ENCODE measurements around the gene IL10RA.

IL10RA gene

GRCh38 chr11:117996058-117996457 lies 9.9 kb downstream of the IL10RA start:
- Histone ChIP-seq H3K36me3 (ENCODE audit: control insufficient read depth, low read depth, low read length) (no peaks in the 10 kb centered on the region), H3K27ac (ENCODE audit: low read length) (no peak overlapping the region), H3K27me3 (ENCODE audit: control insufficient read depth, insufficient read depth, low read length) (no peaks in the 10 kb centered on the region), H3K4me3 (ENCODE audit: low read length) (no peak overlapping the region), H3K9ac (ENCODE audit: low read length) (no peak overlapping the region), H3K4me1 (ENCODE audit: control insufficient read depth, low read depth, low read length) (no peaks in the 10 kb centered on the region), H3K9me3 (ENCODE audit: control insufficient read depth, low read depth, low read length) (no peaks in the 10 kb centered on the region)

- Histone ChIP-seq H3K4me3 (ENCODE audit: low read length) (no peak overlapping the region), H3K36me3 (ENCODE audit: control insufficient read depth, low read depth, low read length) (no peaks in the 10 kb centered on the region), H3K4me1 (ENCODE audit: control insufficient read depth, low read depth, low read length) (no peaks in the 10 kb centered on the region), H3K9me3 (ENCODE audit: control insufficient read depth, low read depth, low read length) (no peaks in the 10 kb centered on the region), H3K27me3 (ENCODE audit: control insufficient read depth, insufficient read depth, low read length) (no peaks in the 10 kb centered on the region), H3K9ac (ENCODE audit: low read length) (no peak overlapping the region), H3K27ac (ENCODE audit: low read length) (no peak overlapping the region)
These were observed 11.2 kb downstream of the IL10RA start for GRCh38 chr11:117997406-117997805.

- no peaks in the 10 kb centered on the region for H3K9me3 ChIP-seq (ENCODE audit: control insufficient read depth, low read depth, low read length)
- no peak overlapping the region for H3K27ac ChIP-seq (ENCODE audit: low read length)
- H3K27me3 ChIP-seq (ENCODE audit: control insufficient read depth, insufficient read depth, low read length), result no peaks in the 10 kb centered on the region
- H3K4me1 ChIP-seq (ENCODE audit: control insufficient read depth, low read depth, low read length), result peaks cover 5% of the 10 kb centered on the region
- H3K36me3 ChIP-seq (ENCODE audit: control insufficient read depth, low read depth, low read length), result no peaks in the 10 kb centered on the region
- no peak overlapping the region for H3K9ac ChIP-seq (ENCODE audit: low read length)
- H3K4me3 ChIP-seq (ENCODE audit: low read length), result no peak overlapping the region
These were observed 11.8 kb downstream of the IL10RA start for GRCh38 chr11:117997823-117998579.

GRCh38 chr11:117998664-117999353 lies 12.6 kb downstream of the IL10RA start:
- H3K9ac ChIP-seq (ENCODE audit: low read length), result no peak overlapping the region

GRCh38 chr11:117999354-117999993 lies 13.3 kb downstream of the IL10RA start:
- Histone ChIP-seq H3K9ac (ENCODE audit: low read length) (no peak overlapping the region), H3K27ac (ENCODE audit: low read length) (no peak overlapping the region), H3K4me3 (ENCODE audit: low read length) (no peak overlapping the region), H3K4me1 (ENCODE audit: control insufficient read depth, low read depth, low read length) (peaks cover 6% of the 10 kb centered on the region), H3K9me3 (ENCODE audit: control insufficient read depth, low read depth, low read length) (no peaks in the 10 kb centered on the region), H3K36me3 (ENCODE audit: control insufficient read depth, low read depth, low read length) (no peaks in the 10 kb centered on the region), H3K27me3 (ENCODE audit: control insufficient read depth, insufficient read depth, low read length) (no peaks in the 10 kb centered on the region)

More at GRCh38 chr11:117998664-117999353, 12.6 kb downstream of the IL10RA start:
- Histone ChIP-seq H3K27me3 (ENCODE audit: control insufficient read depth, insufficient read depth, low read length) (no peaks in the 10 kb centered on the region), H3K27ac (ENCODE audit: low read length) (no peak overlapping the region), H3K4me1 (ENCODE audit: control insufficient read depth, low read depth, low read length) (peaks cover 6% of the 10 kb centered on the region), H3K36me3 (ENCODE audit: control insufficient read depth, low read depth, low read length) (no peaks in the 10 kb centered on the region), H3K4me3 (ENCODE audit: low read length) (no peak overlapping the region), H3K9me3 (ENCODE audit: control insufficient read depth, low read depth, low read length) (no peaks in the 10 kb centered on the region)

GRCh38 chr11:118000067-118000849 lies 14.1 kb downstream of the IL10RA start:
- Histone ChIP-seq H3K9ac (ENCODE audit: low read length) (no peak overlapping the region), H3K36me3 (ENCODE audit: control insufficient read depth, low read depth, low read length) (no peaks in the 10 kb centered on the region), H3K4me1 (ENCODE audit: control insufficient read depth, low read depth, low read length) (peaks cover 6% of the 10 kb centered on the region), H3K9me3 (ENCODE audit: control insufficient read depth, low read depth, low read length) (no peaks in the 10 kb centered on the region), H3K27ac (ENCODE audit: low read length) (no peak overlapping the region), H3K27me3 (ENCODE audit: control insufficient read depth, insufficient read depth, low read length) (no peaks in the 10 kb centered on the region), H3K4me3 (ENCODE audit: low read length) (no peak overlapping the region)

- Histone ChIP-seq H3K27ac (ENCODE audit: low read length) (no peak overlapping the region), H3K36me3 (ENCODE audit: control insufficient read depth, low read depth, low read length) (no peaks in the 10 kb centered on the region), H3K9me3 (ENCODE audit: control insufficient read depth, low read depth, low read length) (no peaks in the 10 kb centered on the region), H3K4me1 (ENCODE audit: control insufficient read depth, low read depth, low read length) (peaks cover 6% of the 10 kb centered on the region), H3K27me3 (ENCODE audit: control insufficient read depth, insufficient read depth, low read length) (no peaks in the 10 kb centered on the region), H3K9ac (ENCODE audit: low read length) (no peak overlapping the region), H3K4me3 (ENCODE audit: low read length) (no peak overlapping the region)
These were observed 14.6 kb downstream of the IL10RA start for GRCh38 chr11:118000850-118001228.

GRCh38 chr11:118001494-118001971 lies 15.3 kb downstream of the IL10RA start:
- peaks cover 6% of the 10 kb centered on the region for H3K4me1 ChIP-seq (ENCODE audit: control insufficient read depth, low read depth, low read length)
- no peaks in the 10 kb centered on the region for H3K27me3 ChIP-seq (ENCODE audit: control insufficient read depth, insufficient read depth, low read length)
- H3K27ac ChIP-seq (ENCODE audit: low read length), result no peak overlapping the region
- H3K36me3 ChIP-seq (ENCODE audit: control insufficient read depth, low read depth, low read length), result no peaks in the 10 kb centered on the region
- no peak overlapping the region for H3K9ac ChIP-seq (ENCODE audit: low read length)
- H3K4me3 ChIP-seq (ENCODE audit: low read length), result no peak overlapping the region
- no peaks in the 10 kb centered on the region for H3K9me3 ChIP-seq (ENCODE audit: control insufficient read depth, low read depth, low read length)

- no peak overlapping the region for H3K9ac ChIP-seq (ENCODE audit: low read length)
These were observed 15.9 kb downstream of the IL10RA start for GRCh38 chr11:118002010-118002540.

GRCh38 chr11:118002541-118003423 lies 16.6 kb downstream of the IL10RA start:
- no peak overlapping the region for H3K9ac ChIP-seq (ENCODE audit: low read length)
- H3K4me3 ChIP-seq (ENCODE audit: low read length), result no peak overlapping the region
- no peaks in the 10 kb centered on the region for H3K27me3 ChIP-seq (ENCODE audit: control insufficient read depth, insufficient read depth, low read length)
- H3K36me3 ChIP-seq (ENCODE audit: control insufficient read depth, low read depth, low read length), result no peaks in the 10 kb centered on the region
- no peaks in the 10 kb centered on the region for H3K9me3 ChIP-seq (ENCODE audit: control insufficient read depth, low read depth, low read length)
- H3K4me1 ChIP-seq (ENCODE audit: control insufficient read depth, low read depth, low read length), result peaks cover 6% of the 10 kb centered on the region
- H3K27ac ChIP-seq (ENCODE audit: low read length), result no peak overlapping the region

More at GRCh38 chr11:118002010-118002540, 15.9 kb downstream of the IL10RA start:
- H3K27me3 ChIP-seq (ENCODE audit: control insufficient read depth, insufficient read depth, low read length), result no peaks in the 10 kb centered on the region
- H3K36me3 ChIP-seq (ENCODE audit: control insufficient read depth, low read depth, low read length), result no peaks in the 10 kb centered on the region
- H3K27ac ChIP-seq (ENCODE audit: low read length), result no peak overlapping the region
- no peak overlapping the region for H3K4me3 ChIP-seq (ENCODE audit: low read length)
- H3K9me3 ChIP-seq (ENCODE audit: control insufficient read depth, low read depth, low read length), result no peaks in the 10 kb centered on the region
- peaks cover 6% of the 10 kb centered on the region for H3K4me1 ChIP-seq (ENCODE audit: control insufficient read depth, low read depth, low read length)

Measured in iPS-18a (cell line).